GM19239 (cell line): ENCODE data around the gene BSCL2.
"Not testable (repeated sequence)": the region's sequence is repeated elsewhere in the genome, so short reads cannot be mapped to it uniquely, and the experiment has no call there.

Source experiments
- DNase-seq: peaks from one replicate; pipeline ENCODE4 v3.0.0; 2011; ENCODE audit warnings: low spot score; ENCODE audit not compliant: insufficient read length
- FAIRE-seq: peaks from 2 replicates; lab custom pipeline; 2011; peaks lifted over from hg19 to GRCh38; lab: Jason Lieb, UNC

Gene BSCL2

GRCh38 chr11:62707277-62707861, at the start of gene BSCL2, which contains the start of gene GNG3:
Gene BSCL2 (minus strand): TSS chr11:62707424. CDS start chr11:62707195, 229 bp downstream.
Gene GNG3 (plus strand): TSS chr11:62707676. CDS start chr11:62708296, 620 bp downstream.
- FAIRE-seq (no peak), DNase-seq (no peak)

GRCh38 chr11:62755086-62755615, 47.9 kb upstream of the BSCL2 start:
- DNase-seq (no peak), FAIRE-seq (no peak)

GRCh38 chr11:62753736-62754603, 46.7 kb upstream of the BSCL2 start, which contains the start of gene ZBTB3:
Gene ZBTB3 (minus strand): TSS chr11:62754160. CDS start chr11:62753664, 496 bp downstream.
- FAIRE-seq = peak; percentile 99
- DNase-seq = peak; percentile 85

GRCh38 chr11:62752994-62753735, 45.9 kb upstream of the BSCL2 start:
- DNase-seq = no peak
- FAIRE-seq = no peak

- no peak for DNase-seq
- no peak for FAIRE-seq
Measured at GRCh38 chr11:62752177-62752785, 45.1 kb upstream of the BSCL2 start.

GRCh38 chr11:62749931-62750330, 42.7 kb upstream of the BSCL2 start:
- not testable (repeated sequence) for FAIRE-seq, DNase-seq

- DNase-seq (no peak), FAIRE-seq (no peak)
Measured at GRCh38 chr11:62747475-62748160, 40.4 kb upstream of the BSCL2 start.

GRCh38 chr11:62737196-62737595, 30.0 kb upstream of the BSCL2 start:
- no peak for FAIRE-seq

GRCh38 chr11:62732830-62733229, 25.6 kb upstream of the BSCL2 start:
- DNase-seq (no peak), FAIRE-seq (no peak)

More at GRCh38 chr11:62737196-62737595, 30.0 kb upstream of the BSCL2 start:
- no peak for DNase-seq

- DNase-seq, FAIRE-seq: not testable (repeated sequence)
Measured at GRCh38 chr11:62730076-62730475, 22.9 kb upstream of the BSCL2 start.

- FAIRE-seq = peak; percentile 80
- peak; percentile 48 for DNase-seq
Measured at GRCh38 chr11:62728171-62728988, 21.2 kb upstream of the BSCL2 start, which contains the start of gene TTC9C. Gene TTC9C (plus strand): TSS chr11:62728486. CDS start chr11:62728849, 363 bp downstream.

GRCh38 chr11:62727872-62728170, 20.6 kb upstream of the BSCL2 start:
- DNase-seq (peak; percentile 38), FAIRE-seq (peak; percentile 91)

GRCh38 chr11:62727165-62727871, 20.1 kb upstream of the BSCL2 start, which contains the start of gene HNRNPUL2:
Gene HNRNPUL2 (minus strand): TSS chr11:62727457. CDS start chr11:62727156, 301 bp downstream.
- peak; percentile 91 for DNase-seq
- FAIRE-seq = no peak

GRCh38 chr11:62726915-62727164, 19.6 kb upstream of the BSCL2 start:
- DNase-seq (no peak), FAIRE-seq (no peak)

GRCh38 chr11:62726156-62726914, 19.1 kb upstream of the BSCL2 start:
- FAIRE-seq (no peak), DNase-seq (no peak)

- FAIRE-seq = no peak
Measured at GRCh38 chr11:62725646-62726045, 18.4 kb upstream of the BSCL2 start.

GRCh38 chr11:62724171-62724570, 16.9 kb upstream of the BSCL2 start:
- FAIRE-seq (no peak), DNase-seq (no peak)

More at GRCh38 chr11:62725646-62726045, 18.4 kb upstream of the BSCL2 start:
- no peak for DNase-seq
